GM18508 (cell line): Measurements from ENCODE around the gene SIGLEC10.
A peak's percentile ranks its signal among the peaks of the same experiment; 100 is the strongest.

Experiments used
- ATAC-seq: cut with Tn5 transposase; IDR thresholded peaks from one replicate; pipeline ENCODE4 v1.9.1; 2021; ENCODE audit warnings: moderate number of reproducible peaks; ENCODE audit not compliant: insufficient read depth, unreplicated experiment

Gene SIGLEC10

DNA sequence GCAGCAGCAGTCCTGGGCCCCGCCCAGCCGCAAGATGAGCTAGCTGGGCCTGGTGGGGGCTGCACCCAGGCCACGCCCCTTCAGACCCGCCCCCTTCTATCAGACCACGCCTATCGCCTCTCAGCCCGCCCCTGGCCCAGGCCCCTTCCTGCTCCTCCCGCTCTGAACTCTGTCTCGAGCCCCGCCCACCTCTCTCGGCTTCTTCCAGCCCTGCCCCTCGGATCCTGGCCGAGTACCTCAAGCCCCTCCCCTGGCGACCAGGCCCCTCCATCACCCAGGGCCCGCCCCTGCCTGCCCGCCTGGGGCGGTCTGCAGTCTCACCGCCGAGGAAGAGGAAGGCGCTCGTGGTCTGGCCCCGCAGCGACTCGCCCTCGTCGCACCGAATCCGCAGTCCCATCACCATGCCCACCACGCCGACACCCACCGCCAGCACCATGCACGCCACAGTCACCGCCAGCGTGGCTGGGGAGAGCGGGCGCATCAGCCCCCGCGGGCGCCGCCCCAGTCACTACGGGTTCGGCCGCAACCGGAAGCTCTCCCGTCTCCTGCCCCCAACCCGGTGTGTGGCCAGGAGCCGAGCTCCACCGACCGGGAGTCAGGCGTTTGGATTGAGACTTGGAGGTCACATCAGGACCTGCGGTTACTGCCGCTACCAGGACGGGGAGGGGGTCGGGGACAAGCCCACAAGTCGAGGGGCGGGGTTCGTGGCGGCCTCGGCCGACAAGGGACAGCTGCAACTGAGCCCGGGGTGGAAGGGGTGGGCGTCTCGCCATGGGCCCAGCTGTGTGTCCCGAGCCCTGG is 49.7 kb downstream of the SIGLEC10 start:
- ATAC-seq: peak; percentile 44

DNA sequence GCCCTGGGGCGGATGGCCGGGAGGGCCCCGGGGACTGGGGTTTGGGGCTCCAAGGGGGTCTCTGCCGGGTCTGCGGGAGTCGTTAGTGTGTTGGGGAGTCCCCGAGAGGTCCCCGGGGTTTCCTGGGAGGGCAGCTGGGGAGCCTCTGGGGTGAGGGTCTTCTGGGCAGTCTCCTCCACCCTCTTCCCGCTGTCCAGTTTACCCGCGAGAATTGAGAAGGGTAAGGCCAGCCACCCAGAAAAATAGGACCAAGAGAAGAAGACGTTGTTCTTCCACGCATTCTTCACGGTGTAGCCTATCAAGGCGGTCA is 50.2 kb downstream of the SIGLEC10 start:
- no peak for ATAC-seq

DNA sequence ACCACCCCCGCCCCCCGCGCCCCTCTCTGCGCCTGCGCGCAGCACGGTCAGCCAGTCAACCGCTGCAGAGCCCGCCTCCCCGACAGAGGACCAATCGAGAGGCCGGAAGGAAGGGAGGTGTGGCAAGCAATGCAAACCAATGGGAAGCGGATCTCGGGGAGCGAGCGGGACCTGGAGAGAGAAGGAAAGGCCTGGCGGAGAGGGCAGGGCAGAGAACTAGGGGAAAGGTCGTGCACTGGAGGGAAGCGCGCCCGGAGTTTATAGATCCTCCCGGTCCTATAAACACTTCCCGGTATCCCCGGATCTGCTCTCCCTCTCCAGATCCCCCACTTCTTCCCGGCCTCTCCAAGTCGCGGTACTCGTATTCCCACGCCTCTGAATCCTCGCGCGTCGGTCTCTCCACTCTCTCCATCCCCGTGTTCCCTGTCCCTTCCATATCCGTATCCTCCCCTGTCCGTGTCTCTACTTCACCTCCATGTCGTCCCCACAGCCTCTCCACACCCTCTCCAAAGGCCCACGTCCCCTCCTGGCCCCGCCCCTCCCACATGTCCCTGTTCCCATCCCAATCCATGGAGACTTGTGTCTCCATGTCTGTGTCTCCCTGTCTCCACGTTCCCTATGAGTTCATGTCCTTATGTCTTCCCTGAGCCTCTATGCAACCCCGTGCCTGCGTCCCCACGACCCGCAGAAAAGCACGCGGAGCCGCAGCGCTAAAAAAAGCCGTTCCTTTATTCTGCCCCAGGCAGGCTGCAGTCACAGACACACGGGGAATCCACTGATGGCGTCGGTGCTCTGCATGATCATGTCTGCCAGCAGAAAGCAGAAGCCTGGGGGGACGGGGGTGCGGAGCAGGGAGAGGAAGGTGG is 50.8 kb downstream of the SIGLEC10 start:
- no peak for ATAC-seq

DNA sequence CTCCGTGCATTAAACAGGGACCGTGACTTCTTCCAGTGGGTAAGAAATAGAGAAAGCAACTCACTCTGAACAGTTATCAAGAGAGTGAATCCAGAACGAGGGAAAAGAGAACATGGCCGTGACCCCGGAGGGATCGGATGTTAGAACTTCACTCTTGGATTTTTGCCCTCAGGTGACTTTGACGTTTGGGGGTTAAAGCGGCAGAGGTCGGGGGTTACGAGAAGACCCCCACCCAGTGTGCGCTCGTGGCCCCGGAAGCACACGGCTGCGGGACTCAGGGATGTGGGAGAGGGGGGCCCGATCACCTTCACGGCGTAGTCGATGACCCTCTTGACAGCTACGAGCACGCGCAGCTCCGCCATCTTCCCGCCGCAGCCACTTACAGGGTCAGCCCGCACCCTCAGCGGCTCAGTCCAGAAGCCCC is 51.5 kb downstream of the SIGLEC10 start, which contains the start of gene ETFB:
ETFB (minus strand) TSS at position 424 of the 424 bp plus-strand sequence; CDS start at position 362, 62 bp downstream.
- no peak for ATAC-seq

DNA sequence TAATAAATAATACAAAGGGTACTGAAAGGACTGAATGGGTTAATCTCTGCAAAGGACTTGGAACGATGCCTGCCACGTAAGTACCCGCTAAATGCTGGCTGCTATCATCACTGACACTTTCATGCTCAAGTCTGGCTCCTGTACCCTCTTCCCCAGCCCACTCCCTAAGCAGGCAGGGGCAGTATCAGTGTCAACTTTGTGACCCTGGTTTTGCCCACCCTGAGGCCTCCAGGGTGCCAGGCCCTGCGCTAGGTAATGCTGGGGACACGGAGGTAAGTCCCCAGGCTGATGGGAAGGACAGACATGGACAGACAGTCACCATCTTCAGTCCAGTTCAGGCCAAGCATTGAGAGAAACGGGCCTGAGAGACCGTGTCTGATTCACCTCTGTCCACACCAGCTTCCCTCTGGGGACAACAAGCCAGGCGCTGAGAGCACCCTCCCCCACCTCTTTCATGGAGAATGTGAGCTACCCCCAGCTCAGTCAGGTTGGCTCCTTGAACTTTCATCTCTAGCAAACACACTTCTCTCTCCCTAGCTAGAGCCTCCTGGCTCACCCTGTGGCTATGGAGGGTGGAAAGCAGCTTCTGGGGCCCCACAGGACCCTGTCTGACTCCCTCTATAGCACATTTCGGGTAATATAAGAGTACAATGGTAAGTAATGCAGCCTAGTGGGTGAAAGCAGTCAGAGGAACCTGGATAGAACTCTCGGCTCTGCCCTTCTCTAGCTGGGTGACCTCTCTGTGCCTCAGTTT is 52.1 kb downstream of the SIGLEC10 start:
- ATAC-seq: no peak

DNA sequence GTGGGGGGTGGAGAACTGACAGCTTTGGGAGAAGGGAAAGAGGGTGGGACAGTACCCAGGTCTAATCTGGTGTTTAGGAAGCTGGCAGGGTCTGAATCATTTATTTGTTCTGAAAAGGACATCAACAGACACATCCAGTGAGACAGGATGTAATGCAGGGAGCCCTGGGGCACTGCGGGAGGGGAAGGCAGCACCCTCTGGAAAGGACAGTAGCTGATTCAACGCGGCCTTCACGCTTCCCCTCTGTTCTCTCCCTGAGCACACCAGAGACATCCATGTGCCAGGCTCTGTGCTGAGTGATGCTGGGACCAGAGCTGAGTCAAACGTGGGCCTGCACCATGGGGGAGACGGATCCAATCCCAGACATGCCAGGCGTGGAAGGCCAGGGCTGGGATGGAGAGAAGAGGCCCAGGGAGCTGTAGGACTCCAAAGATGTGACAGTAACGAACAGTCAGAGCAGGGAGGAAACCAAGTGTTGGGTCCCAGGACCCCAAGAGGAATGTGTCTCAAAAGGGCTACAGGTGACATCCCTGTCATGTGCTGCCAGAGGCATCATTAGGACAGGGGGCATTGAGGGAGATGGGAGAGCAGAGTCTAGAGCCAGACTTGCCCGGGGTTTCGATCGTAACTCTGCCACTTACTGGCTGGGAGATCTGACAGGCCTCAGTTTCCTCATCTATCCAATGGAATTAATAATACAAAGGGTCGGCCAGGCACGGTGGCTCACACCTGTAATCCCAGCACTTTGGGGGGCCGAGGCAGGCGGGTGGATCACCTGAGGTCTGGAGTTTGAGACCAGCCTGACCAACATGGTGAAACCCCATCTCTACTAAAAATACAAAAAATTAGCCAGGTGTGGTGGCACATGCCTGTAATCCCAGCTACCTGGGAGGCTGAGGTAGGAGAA is 53.0 kb downstream of the SIGLEC10 start:
- no peak for ATAC-seq

DNA sequence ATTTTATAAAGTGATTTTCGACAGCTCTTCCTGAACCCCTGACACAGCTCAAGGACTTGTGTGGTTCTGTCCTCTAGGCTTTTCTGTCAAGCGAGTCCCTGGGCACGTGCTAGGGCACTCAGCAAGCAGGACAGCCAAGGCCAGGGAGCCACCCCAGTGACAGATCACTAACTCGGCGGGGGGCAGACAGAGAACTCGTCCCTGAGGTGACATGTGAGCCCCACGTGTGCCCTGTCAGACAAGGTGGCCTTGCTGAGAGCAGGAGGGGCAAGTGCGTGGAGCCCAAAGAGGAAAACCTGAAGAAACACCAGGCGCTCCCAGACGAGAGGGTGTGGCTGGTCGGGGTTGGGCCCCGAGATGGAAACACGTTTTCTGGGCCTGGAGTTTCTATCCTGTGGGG is 56.2 kb downstream of the SIGLEC10 start:
- ATAC-seq: no peak
